ENCODE data around the gene MAP1B.
A peak's percentile ranks its signal among the peaks of the same experiment; 100 is the strongest.

MAP1B gene

DNA sequence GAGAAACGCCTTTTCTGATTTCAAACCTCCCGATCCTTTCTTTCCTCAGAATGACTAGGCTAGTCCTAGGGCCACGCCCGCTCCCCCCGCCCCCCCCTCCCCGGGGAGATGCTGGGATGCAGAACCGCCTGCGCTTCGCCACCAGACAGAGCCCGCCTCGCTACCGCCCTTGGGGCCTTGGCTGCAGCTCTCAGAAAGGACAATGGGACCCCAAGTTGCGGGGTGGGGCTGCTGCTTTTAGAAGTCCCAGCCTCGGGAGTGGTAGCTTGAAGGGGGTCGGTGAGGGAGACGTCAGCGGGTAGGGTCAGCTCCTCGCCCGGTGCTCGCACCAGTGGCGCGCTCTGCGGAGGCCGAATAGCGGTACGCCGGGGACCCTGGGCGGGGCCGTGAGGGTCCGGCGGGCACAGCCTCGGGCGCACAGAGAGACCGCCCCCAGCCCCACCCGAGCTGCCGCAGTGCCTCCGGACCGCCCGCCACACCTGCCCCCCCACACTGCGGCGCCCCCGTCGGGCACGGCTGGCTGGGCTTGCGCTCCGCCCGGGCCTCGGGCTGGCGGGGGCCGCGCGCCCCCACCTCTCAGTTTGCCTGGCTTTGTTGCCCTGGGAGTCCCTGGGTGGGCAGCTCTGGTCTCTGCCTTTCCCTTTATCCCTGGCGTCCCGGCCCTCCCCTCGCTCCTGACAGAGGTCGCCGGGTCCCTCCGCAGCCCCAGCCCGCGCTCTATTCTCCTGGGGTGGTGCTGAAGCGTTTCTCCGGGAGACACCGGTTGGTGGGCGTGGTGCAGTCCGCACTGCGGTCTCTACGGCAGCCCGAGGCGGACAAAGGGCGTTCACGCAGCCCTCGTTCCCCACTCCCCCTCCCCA is 1.2 kb downstream of the MAP1B start:
- in situ Hi-C loops (cut with HindIII; ENCODE audit: low sequenced_read_pairs): no loop called here
- no peak for DNase-seq (ENCODE audit: low read depth)
- TF ChIP-seq, protein P1, sequence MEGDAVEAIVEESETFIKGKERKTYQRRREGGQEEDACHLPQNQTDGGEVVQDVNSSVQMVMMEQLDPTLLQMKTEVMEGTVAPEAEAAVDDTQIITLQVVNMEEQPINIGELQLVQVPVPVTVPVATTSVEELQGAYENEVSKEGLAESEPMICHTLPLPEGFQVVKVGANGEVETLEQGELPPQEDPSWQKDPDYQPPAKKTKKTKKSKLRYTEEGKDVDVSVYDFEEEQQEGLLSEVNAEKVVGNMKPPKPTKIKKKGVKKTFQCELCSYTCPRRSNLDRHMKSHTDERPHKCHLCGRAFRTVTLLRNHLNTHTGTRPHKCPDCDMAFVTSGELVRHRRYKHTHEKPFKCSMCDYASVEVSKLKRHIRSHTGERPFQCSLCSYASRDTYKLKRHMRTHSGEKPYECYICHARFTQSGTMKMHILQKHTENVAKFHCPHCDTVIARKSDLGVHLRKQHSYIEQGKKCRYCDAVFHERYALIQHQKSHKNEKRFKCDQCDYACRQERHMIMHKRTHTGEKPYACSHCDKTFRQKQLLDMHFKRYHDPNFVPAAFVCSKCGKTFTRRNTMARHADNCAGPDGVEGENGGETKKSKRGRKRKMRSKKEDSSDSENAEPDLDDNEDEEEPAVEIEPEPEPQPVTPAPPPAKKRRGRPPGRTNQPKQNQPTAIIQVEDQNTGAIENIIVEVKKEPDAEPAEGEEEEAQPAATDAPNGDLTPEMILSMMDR (IDR thresholded peaks at IDR 0.05; ENCODE audit: low read depth, low read length, missing control alignments): no peak
- peak overlapping the region; percentile 77 for H3K4me3 ChIP-seq (ENCODE audit: low read depth, low read length)

DNA sequence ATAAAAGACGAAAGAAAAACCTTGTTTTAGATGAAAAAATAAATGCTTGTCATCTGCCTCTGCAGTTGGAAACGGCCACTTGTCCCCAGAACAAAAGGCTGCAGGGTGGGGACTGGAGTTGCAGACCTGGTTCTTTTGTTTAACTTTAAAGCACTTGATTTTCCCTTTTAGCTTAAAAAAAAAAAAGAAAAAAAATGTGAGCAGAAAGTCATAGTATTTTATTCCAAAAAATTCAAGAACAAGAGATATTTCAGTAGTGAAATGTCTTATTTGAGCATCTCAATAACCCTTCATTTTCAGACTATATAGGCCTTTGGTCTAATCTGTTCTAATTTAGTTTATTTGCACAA is 1.8 kb downstream of the MAP1B start:
- peak overlapping the region; percentile 77 for H3K4me3 ChIP-seq (ENCODE audit: low read depth, low read length)
- DNase-seq (ENCODE audit: low read depth): no peak
- TF ChIP-seq, protein P1 (IDR thresholded peaks at IDR 0.05; ENCODE audit: low read depth, low read length, missing control alignments): no peak
- in situ Hi-C loops (cut with HindIII; ENCODE audit: low sequenced_read_pairs): no loop called here

DNA sequence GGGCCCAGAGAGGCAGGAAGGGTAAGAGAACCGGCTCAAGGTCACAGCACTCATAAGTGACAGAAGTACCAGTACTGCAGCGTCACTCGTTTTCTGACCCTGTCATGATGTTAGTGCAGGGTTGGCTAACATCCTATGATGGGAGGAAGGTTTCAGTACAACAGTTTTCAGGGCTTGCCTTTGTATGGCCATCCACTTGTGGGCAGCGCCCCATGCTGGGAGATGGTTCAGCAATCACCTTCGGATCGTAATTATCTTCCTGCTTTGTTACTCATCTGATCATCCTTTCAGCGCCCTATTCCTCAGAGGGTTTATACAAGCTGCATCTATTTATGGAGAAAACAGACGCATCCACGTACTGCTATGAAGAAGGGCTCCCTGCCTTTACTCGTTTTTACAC is 2.4 kb downstream of the MAP1B start:
- TF ChIP-seq, protein P1 (IDR thresholded peaks at IDR 0.05; ENCODE audit: low read depth, low read length, missing control alignments): no peak
- H3K4me3 ChIP-seq (ENCODE audit: low read depth, low read length): peak overlapping the region; percentile 77
- DNase-seq (ENCODE audit: low read depth): no peak
- in situ Hi-C loops (cut with HindIII; ENCODE audit: low sequenced_read_pairs): no loop called here

GRCh38 chr5:72110394-72111013 is 3.2 kb downstream of the MAP1B start:
- no peak for DNase-seq (ENCODE audit: low read depth)
- in situ Hi-C loops (cut with HindIII; ENCODE audit: low sequenced_read_pairs): no loop called here
- peak overlapping the region; percentile 77 for H3K4me3 ChIP-seq (ENCODE audit: low read depth, low read length)
- TF ChIP-seq, protein P1 (IDR thresholded peaks at IDR 0.05; ENCODE audit: low read depth, low read length, missing control alignments): no peak

GRCh38 chr5:72112389-72112788 is 5.1 kb downstream of the MAP1B start:
- no peak for DNase-seq (ENCODE audit: low read depth)
- TF ChIP-seq, protein P1 (IDR thresholded peaks at IDR 0.05; ENCODE audit: low read depth, low read length, missing control alignments): no peak
- no peak overlapping the region for H3K4me3 ChIP-seq (ENCODE audit: low read depth, low read length)
- in situ Hi-C loops (cut with HindIII; ENCODE audit: low sequenced_read_pairs): no loop called here

GRCh38 chr5:72114629-72115028 is 7.4 kb downstream of the MAP1B start:
- no peak overlapping the region for H3K4me3 ChIP-seq (ENCODE audit: low read depth, low read length)
- TF ChIP-seq, protein P1 (IDR thresholded peaks at IDR 0.05; ENCODE audit: low read depth, low read length, missing control alignments): no peak
- in situ Hi-C loops (cut with HindIII; ENCODE audit: low sequenced_read_pairs): no loop called here
- DNase-seq (ENCODE audit: low read depth): no peak

Measured in astrocyte of the cerebellum (primary cell).